Embryonic facial prominence (tissue), 1 donor: ENCODE data around the gene POC5.
A peak's percentile ranks its signal among the peaks of the same experiment; 100 is the strongest.
"Not testable (repeated sequence)": the region's sequence is repeated elsewhere in the genome, so short reads cannot be mapped to it uniquely, and the experiment has no call there.

Experiments used
- DNase-seq: peaks from one replicate; pipeline ENCODE4 v3.0.0-alpha.2; 2016; ENCODE audit errors: extremely low spot score

POC5 gene

DNA sequence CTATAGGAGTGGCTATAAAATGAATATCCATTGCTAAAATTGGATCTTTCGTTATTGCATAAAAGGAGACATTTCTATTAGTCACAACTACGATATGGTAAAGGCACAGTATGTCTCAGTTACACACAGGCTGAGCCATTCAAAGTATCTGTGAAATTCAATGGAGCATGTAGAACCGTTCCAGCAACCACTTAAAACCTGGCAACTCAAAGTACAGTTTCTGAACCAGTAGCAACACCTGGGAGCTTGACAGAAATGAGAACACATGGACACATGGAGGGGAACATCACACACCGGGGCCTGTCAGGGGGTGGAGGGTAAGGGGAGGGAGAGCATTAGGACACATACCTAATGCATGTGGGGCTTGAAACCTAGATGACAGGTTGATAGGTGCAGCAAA lies 15.4 kb downstream of the POC5 start:
- no peak for DNase-seq

DNA sequence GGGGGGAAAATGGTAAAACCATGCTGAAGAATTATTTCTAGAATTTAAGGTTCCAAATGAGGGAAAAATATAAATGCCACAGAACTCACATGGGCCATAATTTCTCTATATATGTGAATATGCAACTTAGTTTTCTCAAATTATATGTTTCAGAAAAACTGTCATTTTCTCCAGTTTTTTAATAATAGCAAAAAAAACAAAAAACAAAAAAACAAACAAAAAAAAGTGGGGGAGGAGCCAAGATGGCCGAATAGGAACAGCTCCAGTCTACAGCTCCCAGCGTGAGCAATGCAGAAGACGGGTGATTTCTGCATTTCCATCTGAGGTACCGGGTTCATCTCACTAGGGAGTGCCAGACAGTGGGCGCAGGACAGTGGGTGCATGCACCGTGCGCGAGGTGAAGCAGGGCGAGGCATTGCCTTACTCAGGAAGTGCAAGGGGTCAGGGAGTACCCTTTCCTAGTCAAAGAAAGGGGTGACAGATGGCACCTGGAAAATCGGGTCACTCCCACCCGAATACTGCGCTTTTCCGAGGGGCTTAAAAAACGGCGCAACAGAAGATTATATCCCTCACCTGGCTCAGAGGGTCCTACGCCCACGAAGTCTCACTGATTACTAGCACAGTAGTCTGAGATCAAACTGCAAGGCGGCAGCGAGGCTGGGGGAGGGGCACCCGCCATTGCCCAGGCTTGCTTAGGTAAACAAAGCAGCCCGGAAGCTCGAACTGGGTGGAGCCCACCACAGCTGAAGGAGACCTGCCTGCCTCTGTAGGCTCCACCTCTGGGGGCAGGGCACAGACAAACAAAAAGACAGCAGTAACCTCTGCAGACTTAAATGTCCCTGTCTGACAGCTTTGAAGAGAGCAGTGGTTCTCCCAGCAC lies 21.5 kb downstream of the POC5 start:
- not testable (repeated sequence) for DNase-seq

- DNase-seq = no peak
Measured at GRCh38 chr5:75694781-75695180, 22.5 kb downstream of the POC5 start.

DNA sequence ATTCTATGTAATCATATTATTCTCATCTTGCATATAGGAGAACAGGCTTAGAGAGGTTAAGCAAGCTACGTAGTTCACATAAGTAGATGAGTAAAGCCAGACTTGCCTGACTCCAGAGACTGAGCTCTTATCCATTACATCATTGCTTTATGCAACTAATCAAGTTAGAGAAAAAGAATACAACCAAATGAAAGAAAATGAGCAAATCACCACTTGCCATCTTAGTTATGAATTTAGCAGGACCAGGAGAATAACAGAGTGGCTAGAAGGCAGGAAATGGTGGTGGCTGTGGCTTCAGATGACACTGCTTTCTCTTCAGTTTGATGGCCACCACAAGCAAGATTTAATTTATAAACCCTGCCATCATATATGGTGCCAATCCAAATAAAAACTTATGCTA lies 26.6 kb downstream of the POC5 start:
- DNase-seq = no peak

GRCh38 chr5:75686480-75686879 lies 30.8 kb downstream of the POC5 start:
- DNase-seq = no peak

GRCh38 chr5:75685141-75685540 lies 32.1 kb downstream of the POC5 start:
- no peak for DNase-seq

DNA sequence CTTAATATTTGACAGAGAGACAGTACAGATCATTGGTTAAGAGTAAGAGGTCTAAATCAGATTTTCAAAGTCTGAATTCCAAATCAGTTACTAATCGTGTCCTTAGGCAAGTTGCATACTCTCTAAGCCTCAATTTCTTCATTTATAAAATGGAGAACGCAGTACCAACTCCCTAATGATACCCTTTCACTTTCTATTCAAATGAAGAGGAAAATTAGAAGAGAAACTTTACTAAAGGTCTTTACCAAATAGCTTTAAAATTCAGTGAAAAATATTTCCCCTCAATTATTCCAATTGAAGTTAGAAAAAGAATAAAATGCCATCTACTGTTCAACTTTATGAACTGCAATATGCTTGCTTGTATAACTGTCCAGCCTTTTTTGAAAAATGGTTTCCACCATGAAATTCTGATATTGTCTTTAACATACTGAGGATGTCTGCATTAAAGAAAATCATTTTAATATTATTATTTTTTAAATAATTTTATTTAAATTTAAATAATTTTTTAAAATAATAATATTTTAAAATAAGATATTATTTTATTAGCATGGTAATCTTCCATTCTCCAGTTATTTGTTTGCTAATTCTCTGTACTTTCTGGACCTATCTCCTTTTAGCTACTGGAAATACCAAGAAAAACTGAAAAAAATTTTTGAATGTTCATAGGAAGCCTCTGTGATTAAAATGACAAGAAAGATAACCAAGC lies 36.0 kb downstream of the POC5 start:
- DNase-seq = peak; percentile 11

- no peak for DNase-seq
Measured at GRCh38 chr5:75678155-75678554, 39.1 kb downstream of the POC5 start.

DNA sequence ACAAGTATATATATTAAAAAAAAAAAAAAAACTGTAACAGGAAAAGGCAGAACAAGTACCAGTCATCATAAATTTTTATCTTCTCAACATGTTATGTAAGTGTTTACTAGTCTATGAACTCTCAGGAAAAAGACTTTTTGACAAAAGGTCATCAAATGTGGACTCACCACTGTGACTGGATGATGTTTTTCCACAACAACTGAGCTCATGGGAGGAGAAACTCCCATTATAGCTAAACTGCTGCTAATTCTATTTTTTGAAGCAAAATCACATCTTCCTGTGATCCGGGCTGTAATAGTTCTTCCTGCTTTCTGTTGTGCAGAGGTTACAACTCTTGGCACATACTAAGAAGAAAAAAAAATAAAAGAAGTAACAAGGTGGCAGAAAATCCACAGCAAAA lies 39.6 kb downstream of the POC5 start:
- DNase-seq = no peak

GRCh38 chr5:75675783-75676182 lies 41.5 kb downstream of the POC5 start:
- DNase-seq = no peak

GRCh38 chr5:75672616-75673015 lies 44.6 kb downstream of the POC5 start:
- DNase-seq = no peak

DNA sequence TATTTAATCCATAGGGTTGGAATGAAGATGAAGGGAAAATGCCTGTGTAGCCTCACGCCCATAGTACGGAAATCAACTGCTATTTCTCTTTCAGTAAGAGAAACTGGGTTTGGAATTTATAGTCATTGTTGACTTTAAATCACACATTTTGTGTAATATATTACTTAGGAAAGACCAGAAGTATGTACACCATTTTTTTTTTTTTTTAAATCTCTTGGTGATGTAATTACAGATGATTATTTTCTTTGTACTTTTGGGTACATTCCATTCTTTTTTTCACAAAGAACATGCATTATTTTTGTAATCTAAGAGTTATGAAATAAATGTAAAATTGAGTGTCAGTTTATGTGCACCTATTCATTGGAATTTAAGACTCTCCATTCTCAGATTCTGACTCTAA lies 45.7 kb downstream of the POC5 start:
- no peak for DNase-seq

GRCh38 chr5:75670577-75670976 lies 46.7 kb downstream of the POC5 start:
- DNase-seq = no peak

- no peak for DNase-seq
Measured at GRCh38 chr5:75668977-75669689, 48.1 kb downstream of the POC5 start.

DNA sequence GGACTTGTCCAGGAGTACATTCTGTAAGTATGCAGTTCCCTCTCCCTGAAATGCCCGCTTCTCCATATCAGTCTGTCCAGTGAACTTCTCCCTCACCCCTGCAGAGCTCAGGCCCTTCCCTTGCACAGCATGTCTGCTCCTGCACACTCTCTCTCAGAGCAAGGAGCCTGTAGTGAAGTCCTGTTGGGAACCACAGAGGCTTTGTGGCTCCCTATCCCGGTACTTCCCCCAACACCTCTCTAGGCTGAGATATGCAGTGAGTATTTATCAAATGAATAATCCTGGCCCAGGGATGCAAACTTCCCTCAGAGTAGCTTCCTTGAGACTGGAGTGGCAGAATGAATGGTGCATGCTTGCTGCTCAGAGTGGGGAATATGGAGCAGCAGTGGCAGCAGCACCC lies 48.8 kb downstream of the POC5 start:
- no peak for DNase-seq

DNA sequence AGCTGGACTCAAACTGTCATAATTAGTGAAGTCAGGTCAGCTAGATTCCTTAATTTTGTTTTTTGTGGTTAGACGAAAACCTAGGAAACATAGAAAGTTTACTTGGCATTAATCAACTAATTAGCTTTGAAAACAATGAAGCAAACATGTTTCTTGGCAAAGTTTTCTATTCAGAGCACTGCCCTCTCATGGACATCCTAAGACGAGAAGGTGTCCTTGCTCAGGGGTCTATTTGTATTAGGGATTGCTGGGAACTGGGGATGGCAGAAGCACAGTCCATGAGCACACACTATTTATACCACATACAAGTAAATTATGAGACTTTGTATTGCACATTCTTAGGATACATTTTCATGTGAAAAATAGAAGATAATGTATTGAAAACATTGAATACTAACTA lies 49.7 kb downstream of the POC5 start:
- DNase-seq = no peak

- no peak for DNase-seq
Measured at GRCh38 chr5:75666801-75667200, 50.4 kb downstream of the POC5 start.

DNA sequence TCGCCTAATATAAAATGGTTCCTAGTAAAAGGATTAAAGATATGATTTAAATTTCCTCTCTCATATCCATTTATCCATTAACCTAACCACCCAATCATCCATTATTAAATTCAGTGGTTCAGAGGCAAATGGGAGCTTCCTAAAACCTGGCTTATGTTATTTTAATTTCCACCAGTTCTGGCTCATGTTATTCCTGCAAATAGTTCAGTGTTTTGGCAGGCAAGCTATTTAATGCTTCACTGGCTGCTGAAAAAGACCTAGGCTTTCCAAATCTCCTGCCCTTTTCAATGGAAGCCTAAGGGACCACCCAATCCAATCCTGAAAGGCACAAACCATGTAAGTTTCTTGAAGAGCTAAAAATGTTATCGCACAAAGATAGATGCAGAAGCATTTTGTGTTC lies 52.3 kb downstream of the POC5 start:
- no peak for DNase-seq

GRCh38 chr5:75663579-75664284 lies 53.5 kb downstream of the POC5 start:
- DNase-seq = no peak

DNA sequence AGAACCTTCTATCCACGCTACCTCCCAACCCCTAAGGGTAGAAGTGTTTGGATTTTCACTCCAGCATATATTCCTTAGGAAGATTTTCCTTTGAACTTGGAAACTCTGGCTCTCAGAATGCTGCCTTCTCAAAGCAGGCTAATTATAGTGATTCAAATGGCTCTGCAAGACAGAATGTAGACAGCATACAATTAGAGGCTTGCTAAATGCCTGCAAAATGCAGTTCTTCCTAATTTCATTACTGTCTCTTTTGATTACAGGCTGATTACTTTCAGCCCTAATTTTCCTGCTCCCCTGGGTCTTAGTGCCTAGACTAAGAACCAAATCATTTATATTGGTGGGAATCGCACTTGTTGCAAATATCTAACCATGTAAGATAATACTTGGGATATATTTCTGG lies 55.2 kb downstream of the POC5 start:
- DNase-seq = no peak

DNA sequence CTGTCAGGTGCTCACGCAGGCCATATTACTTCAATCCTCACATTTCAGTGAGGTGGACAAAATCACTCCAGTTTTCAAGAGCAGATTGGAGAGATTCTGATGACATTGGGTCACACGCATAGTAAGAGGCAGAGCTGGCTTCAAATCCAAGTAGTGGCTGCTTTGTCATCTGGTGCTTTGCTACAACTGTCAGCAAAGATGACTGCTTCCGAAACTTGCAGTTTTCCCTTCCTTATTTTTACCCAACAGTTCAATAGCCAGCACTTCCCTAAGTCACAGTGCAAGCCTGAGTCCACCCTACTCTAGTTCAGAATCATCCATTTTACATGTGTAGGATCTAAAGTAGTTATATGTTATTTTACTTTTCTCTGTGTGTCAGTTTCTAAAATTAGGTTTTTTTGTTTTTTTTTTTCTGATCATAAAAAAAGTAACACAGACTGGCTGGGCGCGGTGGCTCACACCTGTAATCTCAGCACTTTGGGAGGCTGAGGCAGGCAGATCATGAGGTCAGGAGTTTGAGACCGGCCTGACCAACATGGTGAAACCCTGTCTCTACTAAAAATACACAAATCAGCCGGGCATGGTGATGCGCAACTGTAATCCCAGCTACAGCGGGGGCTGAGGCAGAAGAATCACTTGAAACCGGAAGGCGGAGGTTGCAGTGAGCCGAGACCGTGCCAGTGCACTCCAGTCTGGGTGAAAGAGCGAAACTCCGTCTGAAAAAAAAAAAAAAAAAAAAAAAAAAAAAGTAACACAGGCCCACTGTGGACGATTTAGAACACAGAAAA lies 56.4 kb downstream of the POC5 start:
- no peak for DNase-seq
